H54 (cell line): ENCODE measurements around the gene RIPOR2.
"Not testable (repeated sequence)": the region's sequence is repeated elsewhere in the genome, so short reads cannot be mapped to it uniquely, and the experiment has no call there.

Experiments
- DNase-seq: peaks from one replicate; pipeline ENCODE4 v3.0.0; 2011; ENCODE audit warnings: low spot score, mixed read lengths; ENCODE audit not compliant: insufficient read length
- FAIRE-seq: peaks from 3 replicates; lab custom pipeline; 2011; peaks lifted over from hg19 to GRCh38; lab: Jason Lieb, UNC
- POLR2A ChIP-seq: IDR thresholded peaks from 2 replicates; pipeline ENCODE4 v1.6.1; 2011; ENCODE audit warnings: low read depth, mild to moderate bottlenecking, low read length

RIPOR2 gene

DNA sequence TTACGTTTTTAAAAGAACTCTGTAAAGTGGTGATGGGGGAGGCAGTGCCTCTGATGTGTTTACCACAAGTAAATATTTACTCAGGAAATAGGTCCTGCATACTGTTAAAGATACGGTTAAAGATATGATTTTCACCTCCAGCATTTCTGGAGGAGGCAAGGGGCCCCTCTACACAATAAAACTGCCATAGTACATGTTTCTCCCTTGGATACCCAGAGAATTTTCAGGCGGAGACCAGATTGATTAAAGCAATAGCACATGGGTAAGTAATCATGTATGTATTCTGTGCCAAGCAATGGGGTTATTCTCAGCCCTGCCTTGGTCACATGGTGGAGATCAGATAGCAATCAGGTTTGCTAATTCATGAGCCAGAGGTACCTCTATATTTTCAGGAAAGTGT is 9.6 kb downstream of the RIPOR2 start:
- no peak for FAIRE-seq
- no peak for TF ChIP-seq POLR2A
- DNase-seq, result no peak

DNA sequence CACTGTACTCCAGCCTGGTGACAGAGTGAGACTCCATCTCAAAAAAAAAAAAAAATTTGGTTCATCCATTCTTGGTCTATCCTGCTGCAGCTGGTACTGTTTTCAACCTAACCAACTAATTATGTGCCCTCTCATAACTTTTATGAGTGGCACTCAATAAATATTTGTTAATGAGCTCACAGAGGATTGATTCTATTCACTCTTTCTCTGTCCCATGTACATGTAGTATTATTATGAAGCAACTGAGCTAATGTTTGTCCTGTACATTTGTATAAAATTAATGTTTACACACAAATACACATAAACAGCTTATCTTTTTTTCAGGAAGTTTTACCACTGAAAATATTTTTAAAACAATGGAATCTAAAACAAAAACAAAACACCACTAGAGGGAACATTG is 10.1 kb downstream of the RIPOR2 start:
- no peak for TF ChIP-seq POLR2A
- no peak for DNase-seq
- no peak for FAIRE-seq

DNA sequence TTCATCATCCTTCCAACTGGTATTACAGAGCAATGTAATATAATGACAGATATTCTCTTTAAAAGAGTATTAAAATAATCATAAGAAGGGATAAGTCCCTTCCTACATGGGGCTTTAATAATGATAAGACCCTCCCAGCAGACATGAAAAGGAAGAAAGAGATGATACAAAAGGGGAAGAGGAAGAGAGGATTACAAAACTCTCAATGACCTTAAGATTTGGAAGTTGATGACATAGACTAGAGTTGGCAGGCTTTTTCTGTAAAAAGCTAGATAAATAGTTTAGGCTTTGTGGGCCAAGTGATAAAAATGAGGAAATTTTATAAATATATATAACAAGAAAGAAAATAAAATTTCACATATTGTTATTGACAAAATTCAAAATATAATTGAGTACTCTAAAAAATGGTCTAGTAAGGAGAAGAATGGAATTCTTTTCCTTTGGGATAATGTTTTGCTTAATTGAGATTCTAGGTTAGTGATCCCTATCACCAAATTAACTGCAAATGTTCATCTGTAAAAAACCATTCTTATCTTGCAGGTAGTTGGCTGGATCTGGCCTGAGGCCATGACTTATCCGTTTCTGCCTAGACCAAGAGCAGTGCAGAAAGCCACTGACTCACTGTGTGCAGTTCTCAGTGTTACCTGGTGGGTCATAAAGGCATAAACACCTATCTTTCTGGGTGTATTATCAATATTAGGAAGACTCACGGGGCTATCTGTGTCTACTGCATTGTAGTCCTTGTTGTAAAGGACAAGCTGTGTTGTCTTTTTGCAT is 11.0 kb downstream of the RIPOR2 start:
- FAIRE-seq (no peak), DNase-seq (no peak)
- TF ChIP-seq POLR2A, result no peak

DNA sequence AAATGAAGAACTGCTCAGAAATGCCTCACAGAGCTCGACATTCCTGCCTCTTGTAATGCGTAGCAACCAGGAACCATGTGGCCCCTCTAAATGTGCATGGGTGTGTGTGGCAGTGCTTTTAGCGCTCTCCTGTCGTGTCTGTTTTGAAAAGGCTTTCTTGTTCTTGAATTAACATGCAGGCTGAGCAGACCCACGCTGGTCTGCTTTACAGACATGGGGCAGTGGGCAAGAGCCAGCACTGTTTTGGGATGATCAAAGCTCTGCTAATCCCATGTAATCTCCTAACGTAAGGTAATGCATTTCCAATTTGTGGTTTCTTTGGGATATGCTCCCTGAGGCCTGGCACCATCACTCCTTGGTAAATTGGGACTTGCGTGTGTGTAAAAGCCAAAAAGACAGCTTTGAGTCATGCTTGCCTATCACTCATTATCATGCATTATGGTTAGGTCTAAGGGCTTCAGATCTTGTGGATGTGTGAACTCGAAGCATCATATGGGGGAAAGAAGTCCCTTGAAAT is 11.8 kb downstream of the RIPOR2 start:
- FAIRE-seq, result no peak
- TF ChIP-seq POLR2A, result no peak
- DNase-seq, result no peak

DNA sequence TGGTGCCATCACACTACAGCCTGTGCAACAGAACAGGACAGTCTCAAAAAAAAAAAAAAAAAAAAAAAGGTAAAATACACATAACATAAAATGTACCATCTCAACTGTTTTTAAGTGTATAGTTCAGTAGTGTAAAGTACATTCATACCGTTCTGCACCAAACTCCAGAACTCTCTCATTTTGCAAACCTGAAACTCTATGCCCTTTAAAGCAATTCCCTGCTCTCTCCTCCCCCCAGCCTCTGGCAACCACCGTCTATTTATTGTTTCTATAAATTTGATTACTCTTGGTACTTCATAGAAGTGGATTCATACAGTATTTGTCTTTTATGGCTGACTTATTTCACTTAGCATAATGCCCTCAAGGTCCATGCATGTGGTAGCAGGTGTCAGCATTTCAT is 12.9 kb downstream of the RIPOR2 start:
- no peak for TF ChIP-seq POLR2A
- no peak for DNase-seq
- no peak for FAIRE-seq

DNA sequence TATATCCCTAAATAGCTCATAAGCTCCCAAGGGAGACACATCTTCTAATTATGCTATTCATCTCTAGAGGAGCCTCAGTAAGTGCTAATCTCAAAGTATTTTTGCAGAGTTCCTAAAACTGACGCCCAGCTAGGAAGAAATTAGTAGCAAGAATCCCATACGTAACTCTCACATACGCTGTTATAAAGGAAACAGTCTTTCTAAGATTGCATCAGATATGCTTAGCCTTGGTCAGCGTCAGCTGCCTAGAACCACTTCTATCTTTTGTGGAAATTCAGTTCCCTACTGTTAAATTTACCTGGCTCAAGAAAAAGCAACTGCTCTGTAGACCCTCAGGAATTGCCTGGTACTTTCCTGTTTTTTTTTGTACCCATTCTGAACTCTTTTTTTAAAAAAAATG is 13.6 kb downstream of the RIPOR2 start:
- no peak for DNase-seq
- no peak for FAIRE-seq
- TF ChIP-seq POLR2A, result no peak

DNA sequence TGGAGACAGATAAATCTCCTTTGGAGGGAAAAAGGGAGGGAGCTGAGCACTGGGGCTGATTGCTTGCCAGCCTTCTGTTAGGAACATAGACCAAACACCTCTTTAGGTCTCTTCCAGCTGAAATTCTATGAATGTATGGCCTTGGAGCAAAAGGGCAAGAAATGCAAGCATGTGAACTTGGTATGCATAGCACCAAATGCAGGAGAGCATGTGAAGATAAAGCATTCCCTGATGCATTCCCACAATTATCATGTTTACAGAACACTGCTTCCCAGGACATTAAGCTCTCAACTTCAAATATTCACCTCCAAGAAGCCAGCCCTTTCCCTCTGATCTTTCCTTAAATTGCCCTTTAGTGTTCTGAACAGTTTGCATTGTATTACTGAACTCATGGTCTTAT is 15.6 kb downstream of the RIPOR2 start:
- DNase-seq (no peak), FAIRE-seq (no peak)
- no peak for TF ChIP-seq POLR2A

DNA sequence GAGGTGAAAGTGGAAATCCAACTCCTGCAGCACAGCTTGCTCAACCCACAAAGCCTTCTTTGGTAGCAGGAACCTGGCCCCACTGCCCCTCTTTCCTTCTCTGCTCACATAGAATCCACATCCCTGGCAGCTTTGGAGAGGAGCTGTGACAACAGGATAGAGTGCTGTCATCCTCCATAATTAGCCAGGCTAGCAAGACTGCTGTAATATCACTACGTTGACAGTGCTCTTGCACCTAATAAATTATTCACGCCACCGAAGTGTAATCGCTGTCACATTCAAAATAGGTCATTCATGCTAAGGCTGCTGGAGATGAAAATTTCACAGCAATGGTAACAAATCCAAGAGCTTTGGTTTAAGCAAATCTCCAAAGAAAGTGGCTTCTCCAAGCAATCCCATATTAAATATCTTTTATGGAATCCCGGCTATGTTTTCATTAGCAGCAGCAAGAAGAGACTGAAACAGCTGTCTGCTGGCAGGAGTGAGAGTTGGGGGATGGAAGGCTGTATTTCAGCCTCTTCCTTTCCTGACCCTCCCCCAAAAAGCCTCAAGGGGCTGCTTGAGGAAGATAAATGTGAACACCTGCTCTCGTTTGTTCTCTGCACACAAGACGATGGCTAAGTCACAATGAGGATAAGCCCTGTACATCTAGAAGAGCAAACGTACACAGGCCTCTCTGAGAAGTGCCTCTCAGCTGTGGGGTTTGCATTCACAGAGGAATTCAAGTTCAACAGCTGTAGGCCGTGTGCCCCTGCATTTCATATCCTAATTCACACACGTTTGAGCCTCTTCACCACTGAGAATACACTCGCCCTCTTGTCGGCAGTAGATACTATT is 16.5 kb downstream of the RIPOR2 start:
- FAIRE-seq, result no peak
- DNase-seq, result no peak
- TF ChIP-seq POLR2A, result no peak

DNA sequence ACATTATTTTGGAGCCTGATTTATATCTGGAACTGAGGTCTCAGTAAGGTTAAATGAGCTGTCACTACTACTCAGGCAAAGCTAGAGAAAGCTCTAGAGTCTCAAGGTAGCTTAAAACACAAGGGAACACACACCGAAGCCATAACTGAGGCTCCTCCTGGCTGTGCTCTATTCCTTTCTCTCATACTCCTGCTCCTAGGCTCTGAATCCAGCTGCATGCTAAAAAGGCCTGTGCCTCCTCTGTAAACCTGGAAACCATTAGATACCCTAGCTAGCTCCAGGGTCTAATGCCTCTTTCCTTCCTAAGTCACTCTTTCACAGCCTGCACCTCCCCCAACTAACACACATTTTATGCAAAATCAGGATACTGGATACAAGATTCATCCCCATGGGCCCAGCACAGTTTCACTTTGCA is 17.1 kb downstream of the RIPOR2 start:
- FAIRE-seq (no peak), DNase-seq (no peak)
- TF ChIP-seq POLR2A, result no peak

DNA sequence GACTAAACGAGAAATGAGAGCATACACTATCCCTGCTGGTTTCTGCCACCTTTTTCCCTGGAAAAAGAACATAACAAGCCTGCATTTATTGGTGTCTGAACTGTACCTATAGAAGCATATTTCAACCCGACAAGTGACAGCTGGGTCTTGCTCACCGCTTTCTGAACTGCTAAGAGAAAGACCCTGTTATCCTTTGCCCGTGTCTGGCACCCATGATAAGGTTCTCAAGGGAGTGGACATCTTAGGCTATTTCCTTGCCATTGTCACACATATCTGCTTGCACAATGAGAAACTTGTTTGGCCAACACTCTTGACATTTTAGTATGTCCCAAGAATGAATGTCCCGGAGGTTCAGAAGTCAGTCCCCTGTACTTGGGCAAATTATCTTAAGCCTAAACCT is 19.3 kb downstream of the RIPOR2 start:
- FAIRE-seq, result no peak
- TF ChIP-seq POLR2A, result no peak

DNA sequence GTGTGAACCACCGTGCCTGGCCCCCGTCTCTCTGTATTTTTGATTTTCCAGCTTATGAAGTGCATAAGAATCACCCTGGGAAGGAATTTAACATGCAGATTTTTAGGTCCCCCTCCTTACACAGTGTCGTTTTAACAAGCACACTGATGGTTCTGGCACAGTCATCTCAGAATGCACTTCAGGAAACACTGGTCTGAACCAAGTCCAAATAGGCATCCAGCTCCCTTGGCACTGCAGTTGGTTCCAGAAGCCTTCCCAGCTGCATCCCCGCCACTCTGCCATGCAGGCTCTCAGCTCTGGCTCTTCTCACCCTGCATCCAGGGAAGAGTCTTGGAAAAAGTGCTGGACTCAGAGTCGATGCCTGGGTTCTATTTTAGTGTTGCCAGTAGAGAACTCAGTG is 20.1 kb downstream of the RIPOR2 start:
- FAIRE-seq (no peak), DNase-seq (no peak)
- TF ChIP-seq POLR2A, result no peak

More for the DNA sequence above, 19.3 kb downstream of the RIPOR2 start:
- no peak for DNase-seq

DNA sequence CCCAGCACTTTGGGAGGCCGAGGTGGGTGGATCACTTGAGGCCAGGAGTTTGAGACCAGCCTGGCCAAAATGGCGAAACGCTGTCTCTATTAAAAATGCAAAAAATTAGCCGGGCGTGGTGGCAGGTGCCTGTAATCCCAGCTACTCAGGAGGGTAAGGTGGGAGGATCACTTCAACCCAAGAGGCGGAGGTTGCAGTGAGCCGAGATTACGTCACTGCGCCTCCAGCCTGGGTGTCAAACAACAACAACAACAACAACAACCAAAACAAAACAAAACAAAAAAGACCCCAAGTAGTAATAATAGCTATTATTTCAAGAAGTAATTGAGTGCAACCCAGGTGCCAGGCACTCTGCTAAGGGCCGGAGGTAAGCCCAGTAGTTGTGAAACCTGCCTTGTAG is 21.7 kb downstream of the RIPOR2 start:
- FAIRE-seq, DNase-seq: not testable (repeated sequence)

DNA sequence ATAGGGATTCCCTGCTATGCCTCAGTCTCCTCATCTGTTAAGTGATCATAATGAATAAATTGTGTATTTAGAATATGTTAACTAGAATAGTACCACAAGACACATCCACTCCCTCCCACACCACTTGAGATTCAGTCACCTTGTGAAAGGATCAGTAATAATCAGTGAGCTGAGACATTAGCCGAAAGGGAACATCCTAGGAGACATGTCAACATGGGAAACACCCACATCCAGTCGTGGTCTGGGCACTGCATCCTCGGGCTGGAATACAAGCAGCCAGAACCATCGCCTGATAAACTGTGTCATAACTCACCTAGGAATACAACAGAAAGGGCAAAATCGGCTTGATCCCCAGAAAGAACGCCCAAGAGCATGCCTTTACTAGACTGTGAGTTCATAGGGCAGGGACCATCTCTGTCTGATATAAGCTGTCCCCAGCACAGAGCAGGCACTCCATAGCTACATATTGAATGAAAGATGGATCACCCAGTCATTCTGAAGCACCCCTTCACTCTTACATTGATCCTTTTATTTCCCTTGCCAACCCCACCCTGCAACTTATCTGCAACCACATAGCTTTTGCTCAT is 23.9 kb downstream of the RIPOR2 start:
- DNase-seq (no peak), FAIRE-seq (no peak)
- TF ChIP-seq POLR2A, result no peak
